ENCODE measurements around the gene ZNF799.

ZNF799 gene

DNA sequence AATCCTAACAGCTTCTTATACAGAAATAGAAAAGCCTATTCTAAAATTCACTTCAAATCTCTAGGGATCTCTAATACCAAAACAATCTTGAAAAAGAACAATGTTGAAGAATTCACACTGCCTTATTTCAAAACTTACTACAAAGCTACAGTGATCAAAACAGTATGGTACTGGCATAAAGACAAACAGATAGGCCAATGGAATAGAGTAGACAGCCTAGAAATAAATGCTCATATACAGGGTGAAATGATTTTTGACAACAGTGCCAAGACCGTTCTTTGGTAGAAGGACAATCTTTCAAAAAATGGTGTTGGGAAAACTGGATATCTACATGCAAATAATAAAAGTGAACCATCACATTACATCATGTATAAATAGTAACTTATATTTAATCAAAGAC lies 55.9 kb downstream of the ZNF799 start:
- H3K27ac ChIP-seq (replicated peaks) = no peak overlapping the region
- no peak for TF ChIP-seq REST (IDR thresholded peaks at IDR 0.05; ENCODE audit: insufficient replicate concordance, low read depth)
- TF ChIP-seq SPI1 (IDR thresholded peaks at IDR 0.05; ENCODE audit: borderline replicate concordance, low read depth) = no peak
- no peak for TF ChIP-seq CTCF (IDR thresholded peaks at IDR 0.05; ENCODE audit: insufficient read depth, low read length)
- no peak for TF ChIP-seq GABPA (IDR thresholded peaks at IDR 0.05; ENCODE audit: low read depth)
- TF ChIP-seq POLR2AphosphoS5 (IDR thresholded peaks at IDR 0.05; ENCODE audit: low read depth) = no peak
- no peak for DNase-seq (ENCODE audit: low read depth in 1 of 2, low spot score in 1 of 2)
- no peaks in the 10 kb centered on the region for H3K27me3 ChIP-seq (ENCODE audit: insufficient read depth, poor library complexity, severe bottlenecking)
- no peak overlapping the region for H3K4me3 ChIP-seq (replicated peaks; ENCODE audit: insufficient read depth, low read length)
